Left cardiac atrium (tissue), 4 donors: Measurements from ENCODE around the gene SMIM12. TPM values are rescaled to one million over a fixed set of nuclear protein-coding genes. Genes with fewer than 3 reads are reported as not detected.

Experiments
- ATAC-seq, 2 donors: fragments of 200-7000 bp; cut with Tn5 transposase; one replicate each; pipeline ENCODE4 v1.9.1; 2020; ENCODE audit warnings: mild to moderate bottlenecking in 2 of 2, moderate library complexity in 2 of 2
- DNase-seq: peaks from one replicate; pipeline ENCODE4 v3.0.0-alpha.2; 2020
- intact Hi-C, 2 donors: fragments of 100-400 bp; cut with DNase I; formaldehyde crosslinking; loops; one replicate each; pipeline versions ENCODE4 v1.14.1 to v1.15.1; 2022 to 2023
- total RNA-seq, 2 donors: library from RNA; stranded (reverse); fragmentation: NEBNext Ultra II Directional; extraction: Animal tissue kit (Norgen Biotek cat#: 25700); gene quantifications; one replicate each; pipeline ENCODE4 v1.2.1, GENCODE V29; 2021
- donor health status: DM: no; HTN: yes; CAD: no.
- donor health status: DM: no; HTN: yes; CAD: no; lungs with severe emphysema.
- donor health status: DM: yes; HTN: yes; CAD: no.
- donor health status: Dilated cardiomyopathy.

SMIM12 gene
- total RNA-seq, 2 donors from 2014 or later = 40.0 to 68.2 TPM

- no peak for DNase-seq
- intact Hi-C loops = loop anchor here in 1 of 2 donors (5.0 kb wide), 1 partner anchor 63 kb away; no protein-coding TSS in a partner anchor
- ATAC-seq = no peak
Observed at GRCh38 chr1:34850382-34850781, 9.2 kb downstream of the SMIM12 start.

- intact Hi-C loops = no loop called here
- ATAC-seq (no peak), DNase-seq (peak; percentile 17)
Observed at GRCh38 chr1:34847094-34847493, 12.5 kb downstream of the SMIM12 start.

- DNase-seq (peak; percentile 7), ATAC-seq (no peak)
- intact Hi-C loops = no loop called here
Observed at GRCh38 chr1:34846265-34846664, 13.3 kb downstream of the SMIM12 start.

DNA sequence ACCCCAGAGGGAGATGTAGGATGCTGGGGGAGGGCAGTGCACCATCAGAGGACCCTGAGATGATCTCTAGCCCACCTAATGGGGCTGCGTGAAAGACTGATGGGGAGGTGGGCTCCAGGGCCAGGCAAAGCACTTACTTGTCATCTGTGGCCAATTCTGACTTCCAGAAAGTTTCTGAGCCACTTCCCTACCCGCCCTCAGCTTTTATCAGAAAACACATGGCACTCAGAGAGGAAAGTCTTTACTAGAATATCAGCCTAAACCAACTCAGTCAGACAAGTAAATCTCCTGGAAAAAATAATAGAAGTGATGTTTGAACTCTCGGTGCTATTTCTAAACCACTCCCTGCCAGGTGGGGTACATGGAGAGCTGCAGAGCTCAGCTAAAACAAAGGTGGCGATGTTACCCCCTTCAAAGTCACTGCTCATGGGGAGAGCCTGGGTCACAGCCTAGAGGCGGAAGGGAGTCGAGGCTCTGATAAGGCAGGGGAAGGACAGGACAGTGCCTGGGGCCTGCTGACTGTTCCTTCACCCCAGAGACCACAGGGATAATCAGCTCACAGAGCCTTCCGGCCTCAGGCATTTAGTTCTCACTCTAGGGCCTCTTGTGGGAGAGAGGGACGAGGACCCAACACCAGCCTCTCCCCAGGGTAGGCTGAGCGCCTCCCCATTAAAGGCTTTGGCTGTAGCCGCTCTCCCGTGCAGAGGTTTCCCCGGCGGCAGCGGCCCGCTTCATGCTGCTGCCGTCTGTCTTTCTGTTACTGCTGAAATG is 14.2 kb downstream of the SMIM12 start:
- DNase-seq (peak; percentile 32), ATAC-seq (peak in 1 of 2 donors; percentile 38)
- intact Hi-C loops = no loop called here

DNA sequence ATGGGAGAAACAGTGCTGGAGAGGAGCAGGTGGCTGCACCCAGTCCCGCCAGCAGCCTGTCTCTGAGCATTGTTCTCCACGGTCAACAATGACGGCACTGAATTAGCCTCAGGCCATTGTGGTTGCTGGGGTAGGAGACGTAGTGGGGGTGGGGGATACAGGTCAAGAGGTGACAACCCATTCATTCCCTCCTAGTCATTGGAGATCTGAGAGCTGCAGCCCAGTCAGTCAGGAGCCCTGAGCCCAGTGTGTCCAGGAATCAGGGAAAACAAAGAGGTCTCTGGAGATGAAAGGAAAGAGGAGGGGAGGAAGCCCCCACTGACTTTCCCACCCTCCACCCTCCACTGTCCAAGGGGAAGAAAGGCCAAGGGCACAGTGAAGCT is 15.3 kb downstream of the SMIM12 start:
- intact Hi-C loops = no loop called here
- ATAC-seq = no peak
- DNase-seq = no peak

GRCh38 chr1:34843392-34844251 is 15.9 kb downstream of the SMIM12 start:
- intact Hi-C loops = no loop called here
- ATAC-seq (no peak), DNase-seq (peak; percentile 44)

GRCh38 chr1:34842952-34843371 is 16.6 kb downstream of the SMIM12 start:
- DNase-seq = no peak
- peak; percentile 49 to 60 for ATAC-seq
- intact Hi-C loops = no loop called here

DNA sequence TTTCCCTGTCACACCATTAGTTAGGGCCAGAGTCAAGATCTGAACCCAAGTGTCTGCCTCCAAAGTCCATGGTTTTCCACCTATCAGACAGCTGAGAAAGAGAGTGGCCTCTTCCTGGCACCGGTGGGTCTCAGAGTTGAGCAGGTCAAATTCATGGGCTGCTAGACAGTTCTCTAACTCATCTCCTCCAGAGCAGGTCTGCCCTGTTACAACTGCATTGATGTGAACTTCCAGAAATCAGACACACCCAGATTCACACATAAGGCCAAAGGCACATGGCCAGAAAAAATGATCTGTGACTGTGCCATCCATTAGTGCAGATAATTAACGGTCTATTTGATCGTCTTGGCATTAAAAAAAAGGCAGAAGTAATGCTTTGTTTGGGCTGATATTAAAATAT is 17.5 kb downstream of the SMIM12 start:
- ATAC-seq (no peak), DNase-seq (no peak)
- intact Hi-C loops = no loop called here

DNA sequence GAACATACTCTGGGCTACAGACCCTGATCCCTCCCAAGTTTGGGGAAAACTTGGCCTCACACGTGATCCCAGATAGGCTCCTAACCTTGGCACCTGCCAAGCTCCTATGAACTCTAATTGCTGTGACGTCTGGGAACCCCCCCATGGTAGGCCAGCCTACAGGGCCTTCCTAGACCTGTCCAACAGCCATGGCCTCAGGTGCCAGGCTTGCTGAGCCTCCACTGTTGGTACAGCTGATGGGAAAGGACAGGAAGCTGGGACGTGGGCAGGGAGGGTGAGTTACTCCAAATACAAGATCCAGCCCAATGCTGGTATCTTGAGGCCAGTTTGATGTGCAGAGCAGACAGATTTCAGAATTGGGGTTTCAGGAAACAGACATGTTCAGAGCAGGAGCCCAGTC is 19.1 kb downstream of the SMIM12 start:
- intact Hi-C loops = no loop called here
- DNase-seq = no peak
- ATAC-seq = no peak

DNA sequence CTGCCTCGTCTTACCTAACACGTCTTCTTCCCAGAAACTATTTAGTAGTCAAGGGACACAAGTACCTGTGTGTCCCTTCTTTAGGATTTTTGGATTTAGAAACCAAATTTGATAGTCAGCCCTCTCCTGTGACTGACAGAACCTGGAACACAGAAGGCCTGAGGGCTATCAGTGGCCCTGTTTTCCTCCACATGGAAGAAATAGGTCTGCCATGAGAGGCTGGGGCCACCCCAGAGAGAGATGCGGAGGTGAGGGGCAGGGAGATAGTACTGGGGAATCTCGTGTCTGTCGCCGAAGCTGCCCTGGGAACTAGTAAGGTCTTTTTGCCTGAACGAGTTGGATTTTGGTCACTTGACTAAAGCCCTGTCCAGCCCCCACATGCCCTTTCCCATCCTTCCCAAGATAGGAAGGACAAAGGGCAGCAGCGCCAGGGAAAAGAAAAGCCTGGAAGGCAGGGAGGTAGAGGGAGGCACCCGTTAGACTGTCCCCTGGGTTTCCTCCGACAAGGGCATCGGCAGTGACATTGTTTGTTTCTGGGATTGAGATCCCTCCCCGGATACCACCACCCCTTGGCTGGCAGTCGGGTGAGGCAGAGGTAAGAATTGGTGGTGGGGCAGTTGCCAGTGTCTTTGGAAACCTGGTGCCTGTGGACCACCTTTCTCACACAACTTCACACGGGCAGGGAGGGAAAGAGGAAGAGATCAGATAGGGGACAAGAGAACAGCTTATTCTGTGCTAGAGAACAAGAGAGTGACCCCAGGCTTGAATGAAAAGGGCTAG is 19.8 kb downstream of the SMIM12 start:
- DNase-seq (no peak), ATAC-seq (no peak)
- intact Hi-C loops = no loop called here

DNA sequence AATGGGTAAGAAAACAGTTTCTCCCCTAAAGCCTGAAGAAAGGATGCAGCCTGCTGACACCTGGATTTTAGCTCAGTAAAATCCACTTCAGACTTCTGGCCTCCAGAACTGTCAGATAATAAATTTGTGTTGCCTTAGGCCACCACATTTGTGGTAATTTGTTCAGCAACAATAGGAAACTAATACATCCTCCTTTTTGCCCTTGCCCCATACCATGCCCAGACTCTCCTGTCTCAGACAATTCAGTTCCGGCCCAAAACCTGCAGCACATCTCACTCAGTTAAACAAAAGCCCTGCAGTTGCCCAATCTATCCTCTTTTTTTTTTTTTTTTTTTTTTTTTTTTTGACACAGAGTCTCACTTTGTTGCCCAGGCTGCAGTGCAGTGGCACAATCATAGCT is 25.8 kb downstream of the SMIM12 start:
- no peak for DNase-seq
- no peak for ATAC-seq
- intact Hi-C loops = no loop called here

DNA sequence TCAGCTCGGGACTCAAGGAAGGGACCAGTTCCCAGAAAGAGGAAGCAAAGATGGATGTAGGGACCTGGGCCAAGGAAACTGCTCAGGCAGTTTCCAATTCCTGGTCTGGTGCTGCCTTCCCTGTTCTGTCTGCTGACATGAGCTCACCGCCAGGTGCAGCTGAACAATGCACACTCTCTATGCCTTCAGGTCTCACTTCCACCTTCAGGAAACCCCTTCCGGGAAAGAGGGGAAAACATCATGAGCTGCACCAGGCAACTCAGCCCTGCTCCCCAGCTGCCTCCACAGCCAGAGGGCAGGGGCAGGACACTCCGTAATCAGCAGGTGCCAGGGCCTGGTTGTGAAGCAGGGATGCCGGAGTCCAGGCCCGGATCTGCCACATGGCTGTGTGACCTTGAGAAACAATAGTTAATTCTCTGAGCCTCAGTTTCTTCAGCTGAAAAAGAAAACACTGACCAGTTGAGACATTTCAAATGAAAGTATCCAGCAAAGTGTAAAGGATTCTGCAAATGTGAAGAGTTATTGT is 27.8 kb downstream of the SMIM12 start:
- intact Hi-C loops = no loop called here
- ATAC-seq (no peak), DNase-seq (no peak)

GRCh38 chr1:34829250-34829649 is 30.3 kb downstream of the SMIM12 start:
- intact Hi-C loops = no loop called here
- DNase-seq (no peak), ATAC-seq (no peak)

DNA sequence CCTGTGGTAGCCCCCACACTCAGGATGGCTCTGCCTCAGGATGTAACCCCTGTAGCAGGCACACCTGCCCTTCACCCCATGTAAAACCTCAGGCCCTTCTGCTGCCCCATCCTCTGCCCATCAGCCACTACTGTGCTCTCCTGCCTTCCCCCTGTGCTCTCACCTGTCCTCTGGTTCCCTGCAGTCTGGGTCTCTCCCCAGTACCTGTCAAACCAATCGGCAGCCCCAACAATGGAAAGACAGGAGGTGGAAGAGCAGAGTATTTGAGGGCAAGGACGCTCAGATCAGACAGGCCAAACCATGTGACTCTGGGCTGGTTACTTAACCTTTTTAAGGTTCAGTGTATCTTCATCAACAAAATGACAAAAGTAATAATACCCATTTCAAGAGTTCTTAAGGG is 30.9 kb downstream of the SMIM12 start:
- ATAC-seq (no peak), DNase-seq (no peak)
- intact Hi-C loops = no loop called here

GRCh38 chr1:34827341-34827941 is 32.1 kb downstream of the SMIM12 start:
- ATAC-seq (no peak), DNase-seq (no peak)
- intact Hi-C loops = no loop called here

GRCh38 chr1:34825455-34826091 is 34.0 kb downstream of the SMIM12 start:
- peak; percentile 70 for DNase-seq
- intact Hi-C loops = no loop called here
- peak; percentile 74 to 77 for ATAC-seq

GRCh38 chr1:34824817-34825454 is 34.6 kb downstream of the SMIM12 start:
- intact Hi-C loops = no loop called here
- DNase-seq (no peak), ATAC-seq (peak; percentile 13 to 42)

DNA sequence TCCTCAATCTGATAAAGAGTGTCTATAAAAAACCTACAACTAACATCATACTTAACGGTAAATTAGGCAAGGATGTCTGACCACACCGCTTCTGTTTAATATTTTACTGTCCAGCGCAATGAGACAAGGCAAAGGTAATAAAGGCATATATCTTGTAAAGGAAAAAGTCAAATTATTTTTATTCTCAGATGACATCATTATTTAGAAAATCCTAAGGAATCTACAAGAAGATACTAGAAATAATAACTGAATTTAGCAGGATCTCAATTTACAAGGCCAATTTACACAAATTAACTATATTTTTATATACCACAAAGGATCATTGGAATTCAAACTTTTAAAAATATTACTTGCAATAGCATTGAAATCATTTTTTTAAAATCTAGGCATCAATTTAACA is 37.3 kb downstream of the SMIM12 start:
- DNase-seq (no peak), ATAC-seq (no peak)
- intact Hi-C loops = no loop called here
